ENCODE results near the gene ANKDD1B. TPM values are rescaled to one million over a fixed set of nuclear protein-coding genes. Genes with fewer than 3 reads are reported as not detected.
"Not testable (repeated sequence)": the region's sequence is repeated elsewhere in the genome, so short reads cannot be mapped to it uniquely, and the experiment has no call there.

Gene ANKDD1B
- total RNA-seq, 1 donor from 2014 or later, result 0.48 TPM

DNA sequence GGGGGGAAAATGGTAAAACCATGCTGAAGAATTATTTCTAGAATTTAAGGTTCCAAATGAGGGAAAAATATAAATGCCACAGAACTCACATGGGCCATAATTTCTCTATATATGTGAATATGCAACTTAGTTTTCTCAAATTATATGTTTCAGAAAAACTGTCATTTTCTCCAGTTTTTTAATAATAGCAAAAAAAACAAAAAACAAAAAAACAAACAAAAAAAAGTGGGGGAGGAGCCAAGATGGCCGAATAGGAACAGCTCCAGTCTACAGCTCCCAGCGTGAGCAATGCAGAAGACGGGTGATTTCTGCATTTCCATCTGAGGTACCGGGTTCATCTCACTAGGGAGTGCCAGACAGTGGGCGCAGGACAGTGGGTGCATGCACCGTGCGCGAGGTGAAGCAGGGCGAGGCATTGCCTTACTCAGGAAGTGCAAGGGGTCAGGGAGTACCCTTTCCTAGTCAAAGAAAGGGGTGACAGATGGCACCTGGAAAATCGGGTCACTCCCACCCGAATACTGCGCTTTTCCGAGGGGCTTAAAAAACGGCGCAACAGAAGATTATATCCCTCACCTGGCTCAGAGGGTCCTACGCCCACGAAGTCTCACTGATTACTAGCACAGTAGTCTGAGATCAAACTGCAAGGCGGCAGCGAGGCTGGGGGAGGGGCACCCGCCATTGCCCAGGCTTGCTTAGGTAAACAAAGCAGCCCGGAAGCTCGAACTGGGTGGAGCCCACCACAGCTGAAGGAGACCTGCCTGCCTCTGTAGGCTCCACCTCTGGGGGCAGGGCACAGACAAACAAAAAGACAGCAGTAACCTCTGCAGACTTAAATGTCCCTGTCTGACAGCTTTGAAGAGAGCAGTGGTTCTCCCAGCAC is 84.5 kb downstream of the ANKDD1B start:
- H3K27ac Mint-ChIP-seq; intact Hi-C loops (cut with micrococcal nuclease); H3K9me3 Mint-ChIP-seq; H3K27me3 Mint-ChIP-seq (ENCODE audit: low read depth); DNase-seq (ENCODE audit: low spot score); H3K4me1 Mint-ChIP-seq (ENCODE audit: low read depth); H3K4me3 Mint-ChIP-seq (ENCODE audit: low read depth): not testable (repeated sequence)
- H3K36me3 Mint-ChIP-seq (ENCODE audit: low read depth), result peaks cover 54% of the 10 kb centered on the region

DNA sequence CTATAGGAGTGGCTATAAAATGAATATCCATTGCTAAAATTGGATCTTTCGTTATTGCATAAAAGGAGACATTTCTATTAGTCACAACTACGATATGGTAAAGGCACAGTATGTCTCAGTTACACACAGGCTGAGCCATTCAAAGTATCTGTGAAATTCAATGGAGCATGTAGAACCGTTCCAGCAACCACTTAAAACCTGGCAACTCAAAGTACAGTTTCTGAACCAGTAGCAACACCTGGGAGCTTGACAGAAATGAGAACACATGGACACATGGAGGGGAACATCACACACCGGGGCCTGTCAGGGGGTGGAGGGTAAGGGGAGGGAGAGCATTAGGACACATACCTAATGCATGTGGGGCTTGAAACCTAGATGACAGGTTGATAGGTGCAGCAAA is 90.6 kb downstream of the ANKDD1B start:
- Mint-ChIP-seq H3K27me3 (ENCODE audit: low read depth) (no peaks in the 10 kb centered on the region), H3K36me3 (ENCODE audit: low read depth) (peaks cover 58% of the 10 kb centered on the region), H3K9me3 (peaks cover 4% of the 10 kb centered on the region), H3K27ac (no peak overlapping the region), H3K4me3 (ENCODE audit: low read depth) (no peak overlapping the region), H3K4me1 (ENCODE audit: low read depth) (peaks cover 10% of the 10 kb centered on the region)
- intact Hi-C loops (cut with micrococcal nuclease), result no loop called here
- DNase-seq (ENCODE audit: low spot score), result no peak

GRCh38 chr5:75706016-75706415 is 94.8 kb downstream of the ANKDD1B start:
- Mint-ChIP-seq H3K4me3 (ENCODE audit: low read depth) (no peak overlapping the region), H3K9me3 (no peaks in the 10 kb centered on the region), H3K27me3 (ENCODE audit: low read depth) (no peaks in the 10 kb centered on the region), H3K4me1 (ENCODE audit: low read depth) (peaks cover 20% of the 10 kb centered on the region), H3K36me3 (ENCODE audit: low read depth) (peaks cover 57% of the 10 kb centered on the region), H3K27ac (peak overlapping the region; percentile 68)
- intact Hi-C loops (cut with micrococcal nuclease), result no loop called here
- DNase-seq (ENCODE audit: low spot score), result no peak

GRCh38 chr5:75706775-75707174 is 95.5 kb downstream of the ANKDD1B start:
- DNase-seq (ENCODE audit: low spot score), result no peak
- peaks cover 55% of the 10 kb centered on the region for H3K36me3 Mint-ChIP-seq (ENCODE audit: low read depth)
- intact Hi-C loops (cut with micrococcal nuclease), result no loop called here

GRCh38 chr5:75707911-75708509 is 96.8 kb downstream of the ANKDD1B start:
- Mint-ChIP-seq H3K4me3 (ENCODE audit: low read depth) (no peak overlapping the region), H3K27me3 (ENCODE audit: low read depth) (no peaks in the 10 kb centered on the region), H3K9me3 (no peaks in the 10 kb centered on the region), H3K36me3 (ENCODE audit: low read depth) (peaks cover 49% of the 10 kb centered on the region), H3K27ac (no peak overlapping the region), H3K4me1 (ENCODE audit: low read depth) (peaks cover 26% of the 10 kb centered on the region)
- DNase-seq (ENCODE audit: low spot score), result no peak
- intact Hi-C loops (cut with micrococcal nuclease), result no loop called here

More at GRCh38 chr5:75706775-75707174, 95.5 kb downstream of the ANKDD1B start:
- Mint-ChIP-seq H3K4me3 (ENCODE audit: low read depth) (no peak overlapping the region), H3K4me1 (ENCODE audit: low read depth) (peaks cover 24% of the 10 kb centered on the region), H3K9me3 (no peaks in the 10 kb centered on the region), H3K27me3 (ENCODE audit: low read depth) (no peaks in the 10 kb centered on the region), H3K27ac (no peak overlapping the region)

DNA sequence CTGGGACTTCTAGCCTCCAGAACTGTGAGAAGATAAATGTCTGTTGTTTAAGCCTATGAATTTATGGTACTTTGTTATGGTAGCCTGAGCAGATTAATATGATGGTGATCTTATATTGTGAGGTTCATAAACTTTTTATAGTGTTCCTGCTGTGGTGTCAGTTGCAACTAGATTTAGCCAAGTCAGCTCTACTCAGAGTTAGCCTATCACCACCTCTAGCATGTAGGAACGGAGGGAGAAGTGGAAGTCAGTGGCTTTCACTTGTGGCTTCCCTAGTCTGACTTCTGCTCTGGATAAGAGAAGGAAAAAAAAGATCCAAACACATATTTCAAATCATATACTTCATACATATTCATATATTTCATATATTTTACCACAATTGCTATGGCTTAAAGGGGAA is 99.4 kb downstream of the ANKDD1B start:
- no peak for DNase-seq (ENCODE audit: low spot score)
- H3K27ac Mint-ChIP-seq, result no peak overlapping the region
- no peaks in the 10 kb centered on the region for H3K27me3 Mint-ChIP-seq (ENCODE audit: low read depth)
- intact Hi-C loops (cut with micrococcal nuclease), result loop anchor here (10.0 kb wide), 2 partner anchors 834 to 946 kb away; partner anchors contain the start of genes GFM2 and NSA2
- no peaks in the 10 kb centered on the region for H3K9me3 Mint-ChIP-seq
- H3K36me3 Mint-ChIP-seq (ENCODE audit: low read depth), result peaks cover 56% of the 10 kb centered on the region
- peaks cover 43% of the 10 kb centered on the region for H3K4me1 Mint-ChIP-seq (ENCODE audit: low read depth)
- H3K4me3 Mint-ChIP-seq (ENCODE audit: low read depth), result no peak overlapping the region

- no peak overlapping the region for H3K4me3 Mint-ChIP-seq (ENCODE audit: low read depth)
- H3K36me3 Mint-ChIP-seq (ENCODE audit: low read depth), result peaks cover 56% of the 10 kb centered on the region
- H3K27ac Mint-ChIP-seq, result no peak overlapping the region
- peaks cover 43% of the 10 kb centered on the region for H3K4me1 Mint-ChIP-seq (ENCODE audit: low read depth)
- DNase-seq (ENCODE audit: low spot score), result no peak
- intact Hi-C loops (cut with micrococcal nuclease), result loop anchor here (10.0 kb wide), 2 partner anchors 834 to 946 kb away; partner anchors contain the start of genes GFM2 and NSA2
- H3K9me3 Mint-ChIP-seq, result no peaks in the 10 kb centered on the region
- no peaks in the 10 kb centered on the region for H3K27me3 Mint-ChIP-seq (ENCODE audit: low read depth)
These were observed 99.9 kb downstream of the ANKDD1B start for GRCh38 chr5:75711151-75711550.

- Mint-ChIP-seq H3K4me3 (ENCODE audit: low read depth) (no peak overlapping the region), H3K9me3 (no peaks in the 10 kb centered on the region), H3K4me1 (ENCODE audit: low read depth) (peaks cover 44% of the 10 kb centered on the region), H3K36me3 (ENCODE audit: low read depth) (peaks cover 60% of the 10 kb centered on the region), H3K27me3 (ENCODE audit: low read depth) (no peaks in the 10 kb centered on the region), H3K27ac (no peak overlapping the region)
- intact Hi-C loops (cut with micrococcal nuclease), result loop anchor here (10.0 kb wide), 2 partner anchors 833 to 947 kb away; partner anchors contain the start of genes GFM2 and NSA2
- no peak for DNase-seq (ENCODE audit: low spot score)
These were observed 100.8 kb downstream of the ANKDD1B start for GRCh38 chr5:75712091-75712490.

- peaks cover 36% of the 10 kb centered on the region for H3K36me3 Mint-ChIP-seq (ENCODE audit: low read depth)
- H3K4me1 Mint-ChIP-seq (ENCODE audit: low read depth), result peaks cover 30% of the 10 kb centered on the region
- no peaks in the 10 kb centered on the region for H3K9me3 Mint-ChIP-seq
- peak overlapping the region; percentile 100 for H3K4me3 Mint-ChIP-seq (ENCODE audit: low read depth)
- peaks cover 10% of the 10 kb centered on the region for H3K27me3 Mint-ChIP-seq (ENCODE audit: low read depth)
- DNase-seq (ENCODE audit: low spot score), result no peak
- intact Hi-C loops (cut with micrococcal nuclease), result loop anchor here (1.0 to 10.0 kb wide), 9 partner anchors 47 to 952 kb away; partner anchors contain the start of genes ANKRD31, CERT1, GCNT4 and GFM2
- H3K27ac Mint-ChIP-seq, result peak overlapping the region; percentile 100
These were observed 105.4 kb downstream of the ANKDD1B start for GRCh38 chr5:75716715-75717081.

DNA sequence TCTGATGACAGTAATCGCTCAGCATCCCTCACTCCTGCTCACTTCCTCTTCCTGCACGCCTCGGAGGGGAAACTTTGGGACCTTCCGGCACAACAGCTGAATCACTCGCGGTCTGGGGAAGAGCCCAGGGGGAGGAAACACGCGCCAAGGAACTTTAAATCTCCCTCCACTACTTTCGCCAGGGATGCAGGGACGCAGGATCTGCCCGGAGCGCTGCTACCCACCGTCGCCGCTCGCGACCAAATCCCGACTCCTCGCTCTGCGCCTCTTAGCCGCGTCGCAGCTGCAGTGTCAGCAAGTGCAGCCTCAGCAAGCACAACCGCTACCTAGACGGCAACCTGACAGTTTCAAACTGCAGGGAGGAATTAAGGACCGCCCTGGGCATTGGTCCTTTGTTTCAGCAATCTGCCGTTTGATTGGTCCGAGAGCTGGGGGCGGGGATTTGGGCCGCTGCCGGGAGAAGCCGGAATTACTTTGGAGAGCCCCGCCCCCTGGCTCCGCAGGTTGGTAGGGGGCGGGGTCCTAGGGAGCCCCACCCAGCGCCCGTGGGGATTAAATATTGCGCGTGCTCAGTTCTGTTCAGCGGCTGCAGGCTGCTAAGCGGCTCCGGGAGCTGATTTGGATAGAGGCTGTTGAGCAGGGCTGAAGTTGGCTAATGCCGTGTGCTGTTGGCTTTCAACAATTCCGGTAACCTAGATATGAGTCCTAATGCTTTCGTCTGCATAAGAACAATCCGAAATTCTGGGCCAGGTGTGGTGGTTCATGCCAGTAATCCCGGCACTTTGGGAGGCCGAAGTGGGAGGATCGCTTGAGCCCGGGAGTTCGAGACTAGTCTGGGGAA is 106.0 kb downstream of the ANKDD1B start, which contains the start of gene POC5:
Gene POC5 (minus strand): TSS at position 356 of the 841 bp plus-strand sequence. CDS start 4,500 bp downstream, outside the sequence.
- intact Hi-C loops (cut with micrococcal nuclease), result loop anchor here (1.0 to 10.0 kb wide), 9 partner anchors 48 to 953 kb away; partner anchors contain the start of genes ANKRD31, CERT1, GCNT4 and GFM2
- Mint-ChIP-seq H3K27ac (peak within 1 kb of the TSS; percentile 100), H3K4me3 (ENCODE audit: low read depth) (peak within 1 kb of the TSS; percentile 100), H3K36me3 (ENCODE audit: low read depth) (peaks cover 32% of the 10 kb centered on the region), H3K9me3 (no peaks in the 10 kb centered on the region), H3K27me3 (ENCODE audit: low read depth) (peaks cover 10% of the 10 kb centered on the region), H3K4me1 (ENCODE audit: low read depth) (peaks cover 29% of the 10 kb centered on the region)
- DNase-seq (ENCODE audit: low spot score), result peak; percentile 97

GRCh38 chr5:75720882-75721281 is 109.6 kb downstream of the ANKDD1B start:
- Mint-ChIP-seq H3K9me3 (no peaks in the 10 kb centered on the region), H3K27ac (no peak overlapping the region), H3K4me3 (ENCODE audit: low read depth) (no peak overlapping the region), H3K36me3 (ENCODE audit: low read depth) (peaks cover 6% of the 10 kb centered on the region), H3K27me3 (ENCODE audit: low read depth) (peaks cover 16% of the 10 kb centered on the region), H3K4me1 (ENCODE audit: low read depth) (peaks cover 5% of the 10 kb centered on the region)
- intact Hi-C loops (cut with micrococcal nuclease), result no loop called here
- no peak for DNase-seq (ENCODE audit: low spot score)

Measured in activated T-helper 2 cell treated with anti-CD3 and anti-CD28 coated beads, Interferon-gamma antibody, Interleukin-2, Interleukin-4, amounts not matched to agents 10 μg/mL and 5 μg/mL and 100 μg/mL, durations not matched to agents 14 hours and 24 hours and 36 hours (primary cell).